Panc1 (cell line): Measurements from ENCODE around the gene CDK6. TPM values are rescaled to one million over a fixed set of nuclear protein-coding genes. Genes with fewer than 3 reads are reported as not detected.
A peak's percentile ranks its signal among the peaks of the same experiment; 100 is the strongest.

Source experiments
- ATAC-seq: fragments of 200-7000 bp; cut with Tn5 transposase; 2 replicates; pipeline ENCODE4 v1.9.1; 2020; ENCODE audit warnings: mild to moderate bottlenecking, moderate library complexity
- BruUV-seq: library from RNA; stranded (reverse); fragments of 400-500 nt; replicated peaks from 2 replicates; lab custom pipeline; 2021; lab: Mats Ljungman, UMichigan
- CTCF ChIA-PET: fragments of 300-600 bp; sonication (Branson Sonifier 250); formaldehyde crosslinking; loops from one replicate; lab custom pipeline; 2022; ENCODE audit warnings: antibody characterized with exemption; lab: Charles Lee
- POLR2A ChIA-PET: fragments of 300-600 bp; sonication (Branson Sonifier 250); formaldehyde crosslinking; loops from one replicate; lab custom pipeline; 2022; ENCODE audit warnings: antibody characterized with exemption; lab: Charles Lee
- DNase-seq: peaks from one replicate; pipeline ENCODE4 v3.0.0-alpha.2; 2010; ENCODE audit warnings: low read depth, low spot score
- H3K27ac ChIP-seq: 2 replicates; pipeline ENCODE4 v1.5.1; 2011; ENCODE audit warnings: mild to moderate bottlenecking, low read length, inconsistent platforms
- H3K27me3 ChIP-seq: fragments of 200-500 bp; sonication (Bioruptor generic); 2 replicates; pipeline ENCODE4 v1.6.0; 2014; ENCODE audit warnings: low read length, inconsistent platforms; ENCODE audit not compliant: control insufficient read depth, insufficient read depth
- H3K36me3 ChIP-seq: fragments of 200-500 bp; sonication (Bioruptor generic); 2 replicates; pipeline ENCODE4 v1.5.1; 2014; ENCODE audit warnings: inconsistent platforms, mild to moderate bottlenecking, low read length, moderate library complexity; ENCODE audit not compliant: control insufficient read depth, insufficient read depth
- H3K4me1 ChIP-seq: 2 replicates; pipeline ENCODE4 v1.5.1; 2011; ENCODE audit warnings: inconsistent platforms, mild to moderate bottlenecking, low read length, moderate library complexity; ENCODE audit not compliant: control insufficient read depth, insufficient read depth
- H3K4me3 ChIP-seq, 2 experiments: 2 replicates each; pipeline ENCODE4 v1.5.1; 2011 to 2012; ENCODE audit warnings: low read depth in 2 of 2, low read length in 2 of 2, mild to moderate bottlenecking in 2 of 2, inconsistent platforms in 1 of 2, moderate library complexity in 1 of 2
- H3K9me3 ChIP-seq: fragments of 200-500 bp; sonication (Bioruptor generic); 2 replicates; pipeline ENCODE4 v1.5.1; 2014; ENCODE audit warnings: low read depth, mild to moderate bottlenecking, inconsistent platforms, low read length, moderate library complexity; ENCODE audit not compliant: control insufficient read depth, insufficient read depth
- POLR2AphosphoS5 ChIP-seq: IDR thresholded peaks from 2 replicates; pipeline ENCODE4 v1.6.1; 2012; ENCODE audit warnings: mild to moderate bottlenecking, low read depth, low read length, moderate library complexity
- SIN3A ChIP-seq: IDR thresholded peaks from 2 replicates; pipeline ENCODE4 v1.6.1; 2012; ENCODE audit warnings: low read depth, mild to moderate bottlenecking, low read length, moderate library complexity, borderline replicate concordance; ENCODE audit not compliant: insufficient read depth
- TCF7L2 ChIP-seq: IDR thresholded peaks from 2 replicates; pipeline ENCODE4 v1.6.1; 2011; ENCODE audit warnings: mild to moderate bottlenecking, low read depth, low read length, inconsistent platforms
- in situ Hi-C: cut with HindIII; loops from 2 replicates; pipeline ENCODE4 v1.10.0; 2016; ENCODE audit warnings: low sequenced_read_pairs, low pct_unique_long_range_greater_than_20kb
- intact Hi-C: fragments of 100-400 bp; cut with micrococcal nuclease; formaldehyde crosslinking; loops from one replicate; pipeline ENCODE4 v1.10.0; 2022; ENCODE audit not compliant: unreplicated experiment
- total RNA-seq: library from RNA; stranded (reverse); gene quantifications from one replicate; pipeline ENCODE4 v1.2.1, GENCODE V29; 2021; ENCODE audit not compliant: unreplicated experiment
- TF ChIP-seq, protein P1 (sequence below), 2 experiments: IDR thresholded peaks; 2 replicates each; pipeline ENCODE4 v1.6.1; 2011 to 2012; ENCODE audit warnings: low read depth in 2 of 2, control low read depth in 1 of 2, low read length in 1 of 2, mild to moderate bottlenecking in 1 of 2, moderate library complexity in 1 of 2; ENCODE audit not compliant: insufficient read depth in 1 of 2
- TF ChIP-seq, protein P2 (sequence below): fragments of 450-650 bp; IDR thresholded peaks from 2 replicates; pipeline ENCODE4 v1.5.1; 2017; ENCODE audit warnings: mild to moderate bottlenecking

CDK6 gene
- total RNA-seq, 1 experiment from 2014 or later, result 57.4 TPM

DNA sequence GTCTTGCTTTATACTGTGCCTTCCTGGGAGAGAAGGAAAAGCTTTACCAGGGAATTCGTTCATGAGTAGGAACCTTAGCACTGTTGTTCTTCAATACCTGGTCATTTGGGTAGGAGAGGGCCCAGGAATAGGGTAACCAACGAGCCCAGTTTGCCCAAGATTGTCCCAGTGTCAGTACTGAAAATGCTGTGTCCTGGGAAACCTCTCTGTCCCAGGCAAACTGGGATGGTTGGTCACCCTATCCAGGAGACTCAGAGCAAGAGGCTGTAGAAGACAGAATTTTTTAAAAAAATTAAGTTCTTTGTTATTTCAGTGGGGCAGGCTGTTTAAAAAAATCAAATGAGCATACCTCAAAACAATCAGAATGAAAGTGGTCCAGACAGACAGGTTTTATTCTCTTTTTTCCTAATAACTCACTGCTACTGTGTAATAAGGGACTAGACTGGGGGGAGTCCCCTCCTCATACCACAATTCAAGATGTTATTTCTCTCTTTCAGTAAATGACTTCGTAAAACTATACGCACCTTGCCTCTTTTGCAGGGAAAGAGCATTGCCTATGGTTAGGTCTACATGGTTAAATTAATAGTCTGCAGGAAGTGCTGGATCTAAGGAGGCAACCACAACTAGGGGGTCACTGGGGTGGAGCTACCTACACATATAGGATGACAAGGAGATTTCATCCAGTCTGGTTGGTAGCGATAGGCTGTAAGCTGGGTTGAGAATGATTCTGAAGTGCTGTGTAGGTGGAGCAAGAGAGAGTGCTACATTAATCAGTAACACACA, 205.1 kb downstream of the CDK6 start:
- ChIA-PET CTCF (no interaction called here), POLR2A (no interaction called here)
- Histone ChIP-seq H3K4me3 (no peak overlapping the region), H3K27me3 (no peaks in the 10 kb centered on the region), H3K4me1 (peaks cover 30% of the 10 kb centered on the region), H3K27ac (peak overlapping the region; percentile 71), H3K9me3 (peaks cover 15% of the 10 kb centered on the region; the same call in 1 of the 2 replicates), H3K36me3 (no peaks in the 10 kb centered on the region)
- no peak for ATAC-seq
- in situ Hi-C loops (no loop called here), intact Hi-C loops (no loop called here)
- no peak for DNase-seq
- TF ChIP-seq POLR2AphosphoS5 (no peak), TCF7L2 (no peak), SIN3A (no peak)
- TF ChIP-seq, protein P1, sequence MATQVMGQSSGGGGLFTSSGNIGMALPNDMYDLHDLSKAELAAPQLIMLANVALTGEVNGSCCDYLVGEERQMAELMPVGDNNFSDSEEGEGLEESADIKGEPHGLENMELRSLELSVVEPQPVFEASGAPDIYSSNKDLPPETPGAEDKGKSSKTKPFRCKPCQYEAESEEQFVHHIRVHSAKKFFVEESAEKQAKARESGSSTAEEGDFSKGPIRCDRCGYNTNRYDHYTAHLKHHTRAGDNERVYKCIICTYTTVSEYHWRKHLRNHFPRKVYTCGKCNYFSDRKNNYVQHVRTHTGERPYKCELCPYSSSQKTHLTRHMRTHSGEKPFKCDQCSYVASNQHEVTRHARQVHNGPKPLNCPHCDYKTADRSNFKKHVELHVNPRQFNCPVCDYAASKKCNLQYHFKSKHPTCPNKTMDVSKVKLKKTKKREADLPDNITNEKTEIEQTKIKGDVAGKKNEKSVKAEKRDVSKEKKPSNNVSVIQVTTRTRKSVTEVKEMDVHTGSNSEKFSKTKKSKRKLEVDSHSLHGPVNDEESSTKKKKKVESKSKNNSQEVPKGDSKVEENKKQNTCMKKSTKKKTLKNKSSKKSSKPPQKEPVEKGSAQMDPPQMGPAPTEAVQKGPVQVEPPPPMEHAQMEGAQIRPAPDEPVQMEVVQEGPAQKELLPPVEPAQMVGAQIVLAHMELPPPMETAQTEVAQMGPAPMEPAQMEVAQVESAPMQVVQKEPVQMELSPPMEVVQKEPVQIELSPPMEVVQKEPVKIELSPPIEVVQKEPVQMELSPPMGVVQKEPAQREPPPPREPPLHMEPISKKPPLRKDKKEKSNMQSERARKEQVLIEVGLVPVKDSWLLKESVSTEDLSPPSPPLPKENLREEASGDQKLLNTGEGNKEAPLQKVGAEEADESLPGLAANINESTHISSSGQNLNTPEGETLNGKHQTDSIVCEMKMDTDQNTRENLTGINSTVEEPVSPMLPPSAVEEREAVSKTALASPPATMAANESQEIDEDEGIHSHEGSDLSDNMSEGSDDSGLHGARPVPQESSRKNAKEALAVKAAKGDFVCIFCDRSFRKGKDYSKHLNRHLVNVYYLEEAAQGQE (IDR thresholded peaks at IDR 0.05; ENCODE audit: insufficient read depth in 1 of 2, low read depth in 2 of 2, low read length in 1 of 2), result no peak
- TF ChIP-seq, protein P2, sequence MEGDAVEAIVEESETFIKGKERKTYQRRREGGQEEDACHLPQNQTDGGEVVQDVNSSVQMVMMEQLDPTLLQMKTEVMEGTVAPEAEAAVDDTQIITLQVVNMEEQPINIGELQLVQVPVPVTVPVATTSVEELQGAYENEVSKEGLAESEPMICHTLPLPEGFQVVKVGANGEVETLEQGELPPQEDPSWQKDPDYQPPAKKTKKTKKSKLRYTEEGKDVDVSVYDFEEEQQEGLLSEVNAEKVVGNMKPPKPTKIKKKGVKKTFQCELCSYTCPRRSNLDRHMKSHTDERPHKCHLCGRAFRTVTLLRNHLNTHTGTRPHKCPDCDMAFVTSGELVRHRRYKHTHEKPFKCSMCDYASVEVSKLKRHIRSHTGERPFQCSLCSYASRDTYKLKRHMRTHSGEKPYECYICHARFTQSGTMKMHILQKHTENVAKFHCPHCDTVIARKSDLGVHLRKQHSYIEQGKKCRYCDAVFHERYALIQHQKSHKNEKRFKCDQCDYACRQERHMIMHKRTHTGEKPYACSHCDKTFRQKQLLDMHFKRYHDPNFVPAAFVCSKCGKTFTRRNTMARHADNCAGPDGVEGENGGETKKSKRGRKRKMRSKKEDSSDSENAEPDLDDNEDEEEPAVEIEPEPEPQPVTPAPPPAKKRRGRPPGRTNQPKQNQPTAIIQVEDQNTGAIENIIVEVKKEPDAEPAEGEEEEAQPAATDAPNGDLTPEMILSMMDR, result no peak
- no TSS peak for BruUV-seq

DNA sequence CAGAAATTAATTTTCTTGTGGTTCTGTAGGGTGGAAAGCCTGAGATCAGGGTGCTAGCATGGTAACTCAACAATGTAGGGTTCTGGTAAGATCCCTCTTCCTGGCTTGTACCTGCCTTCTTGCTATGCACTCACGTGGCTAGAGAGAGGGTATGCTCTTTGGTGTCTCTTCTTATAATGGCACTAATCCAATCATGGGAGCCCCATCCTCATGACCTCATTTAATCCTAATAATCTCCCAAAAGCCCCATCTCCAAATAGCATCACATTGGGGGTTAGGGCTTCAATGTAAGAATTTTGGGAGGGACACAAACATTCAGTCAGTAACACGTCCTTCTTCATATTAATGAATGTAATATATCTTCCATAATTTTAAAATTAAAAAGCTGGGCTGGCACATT, 206.6 kb downstream of the CDK6 start:
- no peak overlapping the region for H3K27ac ChIP-seq

More for the DNA sequence above, 206.6 kb downstream of the CDK6 start:
- TF ChIP-seq, protein P1 (IDR thresholded peaks at IDR 0.05; ENCODE audit: insufficient read depth in 1 of 2, low read depth in 2 of 2, low read length in 1 of 2), result no peak
- TF ChIP-seq POLR2AphosphoS5 (no peak), TCF7L2 (no peak)
- DNase-seq, result no peak
- ChIA-PET CTCF (no interaction called here), POLR2A (no interaction called here)
- Histone ChIP-seq H3K4me1 (peaks cover 20% of the 10 kb centered on the region), H3K9me3 (peaks cover 19% of the 10 kb centered on the region; the same call in 1 of the 2 replicates), H3K36me3 (no peaks in the 10 kb centered on the region), H3K27me3 (no peaks in the 10 kb centered on the region), H3K4me3 (no peak overlapping the region)
- no TSS peak for BruUV-seq
- in situ Hi-C loops, result no loop called here
- no peak for ATAC-seq
- intact Hi-C loops, result loop anchor here (5.0 kb wide), 1 partner anchor 43 kb away; no protein-coding TSS in a partner anchor
